ENCODE measurements around the gene INPP5A.

Gene INPP5A

GRCh38 chr10:132774181-132774901 is 236.8 kb downstream of the INPP5A start:
- TF ChIP-seq EZH2phosphoT487 (IDR thresholded peaks at IDR 0.05; ENCODE audit: borderline replicate concordance, low read length), result no peak
- TF ChIP-seq, protein P1, sequence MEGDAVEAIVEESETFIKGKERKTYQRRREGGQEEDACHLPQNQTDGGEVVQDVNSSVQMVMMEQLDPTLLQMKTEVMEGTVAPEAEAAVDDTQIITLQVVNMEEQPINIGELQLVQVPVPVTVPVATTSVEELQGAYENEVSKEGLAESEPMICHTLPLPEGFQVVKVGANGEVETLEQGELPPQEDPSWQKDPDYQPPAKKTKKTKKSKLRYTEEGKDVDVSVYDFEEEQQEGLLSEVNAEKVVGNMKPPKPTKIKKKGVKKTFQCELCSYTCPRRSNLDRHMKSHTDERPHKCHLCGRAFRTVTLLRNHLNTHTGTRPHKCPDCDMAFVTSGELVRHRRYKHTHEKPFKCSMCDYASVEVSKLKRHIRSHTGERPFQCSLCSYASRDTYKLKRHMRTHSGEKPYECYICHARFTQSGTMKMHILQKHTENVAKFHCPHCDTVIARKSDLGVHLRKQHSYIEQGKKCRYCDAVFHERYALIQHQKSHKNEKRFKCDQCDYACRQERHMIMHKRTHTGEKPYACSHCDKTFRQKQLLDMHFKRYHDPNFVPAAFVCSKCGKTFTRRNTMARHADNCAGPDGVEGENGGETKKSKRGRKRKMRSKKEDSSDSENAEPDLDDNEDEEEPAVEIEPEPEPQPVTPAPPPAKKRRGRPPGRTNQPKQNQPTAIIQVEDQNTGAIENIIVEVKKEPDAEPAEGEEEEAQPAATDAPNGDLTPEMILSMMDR (IDR thresholded peaks at IDR 0.05; ENCODE audit: low read depth, low read length, poor library complexity, severe bottlenecking), result no peak

GRCh38 chr10:132774902-132775863 is 237.6 kb downstream of the INPP5A start:
- H3K9me2 ChIP-seq (replicated peaks; ENCODE audit: control insufficient read depth, low read length), result no peaks in the 10 kb centered on the region
- peaks cover 31% of the 10 kb centered on the region for H3K9me3 ChIP-seq (ENCODE audit: control insufficient read depth, insufficient read depth, low read length)
- no peak for TF ChIP-seq EZH2phosphoT487 (IDR thresholded peaks at IDR 0.05; ENCODE audit: borderline replicate concordance, low read length)
- TF ChIP-seq, protein P1 (IDR thresholded peaks at IDR 0.05; ENCODE audit: low read depth, low read length, poor library complexity, severe bottlenecking), result no peak
- H4K20me1 ChIP-seq (ENCODE audit: control insufficient read depth, insufficient read depth, low read depth, low read length), result no peaks in the 10 kb centered on the region
- no peak overlapping the region for H3K4me2 ChIP-seq (ENCODE audit: low read length)
- no peaks in the 10 kb centered on the region for H3K36me3 ChIP-seq (ENCODE audit: control insufficient read depth, low read length)
- no peaks in the 10 kb centered on the region; the same call in 1 of the 2 replicates for H3F3A ChIP-seq (ENCODE audit: control insufficient read depth, insufficient read depth)
- no peak overlapping the region for H3K4me3 ChIP-seq (ENCODE audit: low read length)
- H3K27ac ChIP-seq (ENCODE audit: low read depth, low read length), result no peak overlapping the region
- H3K79me2 ChIP-seq (ENCODE audit: control insufficient read depth, low read length), result no peaks in the 10 kb centered on the region
- H3K27me3 ChIP-seq (ENCODE audit: control insufficient read depth, low read length), result no peaks in the 10 kb centered on the region
- no peaks in the 10 kb centered on the region for H3K4me1 ChIP-seq (ENCODE audit: control insufficient read depth, low read length)

More at GRCh38 chr10:132774181-132774901, 236.8 kb downstream of the INPP5A start:
- no peaks in the 10 kb centered on the region for H4K20me1 ChIP-seq (ENCODE audit: control insufficient read depth, insufficient read depth, low read depth, low read length)
- no peaks in the 10 kb centered on the region; the same call in 1 of the 2 replicates for H3F3A ChIP-seq (ENCODE audit: control insufficient read depth, insufficient read depth)
- H3K79me2 ChIP-seq (ENCODE audit: control insufficient read depth, low read length), result no peaks in the 10 kb centered on the region
- no peaks in the 10 kb centered on the region for H3K36me3 ChIP-seq (ENCODE audit: control insufficient read depth, low read length)
- no peak overlapping the region for H3K27ac ChIP-seq (ENCODE audit: low read depth, low read length)
- H3K9me2 ChIP-seq (replicated peaks; ENCODE audit: control insufficient read depth, low read length), result no peaks in the 10 kb centered on the region
- H3K9me3 ChIP-seq (ENCODE audit: control insufficient read depth, insufficient read depth, low read length), result peaks cover 38% of the 10 kb centered on the region
- H3K4me2 ChIP-seq (ENCODE audit: low read length), result no peak overlapping the region
- H3K4me1 ChIP-seq (ENCODE audit: control insufficient read depth, low read length), result no peaks in the 10 kb centered on the region
- H3K4me3 ChIP-seq (ENCODE audit: low read length), result no peak overlapping the region
- H3K27me3 ChIP-seq (ENCODE audit: control insufficient read depth, low read length), result no peaks in the 10 kb centered on the region

- no peaks in the 10 kb centered on the region for H3K27me3 ChIP-seq (ENCODE audit: control insufficient read depth, low read length)
- H3K27ac ChIP-seq (ENCODE audit: low read depth, low read length), result no peak overlapping the region
- H3K36me3 ChIP-seq (ENCODE audit: control insufficient read depth, low read length), result no peaks in the 10 kb centered on the region
- no peaks in the 10 kb centered on the region for H3K9me2 ChIP-seq (replicated peaks; ENCODE audit: control insufficient read depth, low read length)
- no peaks in the 10 kb centered on the region; the same call in 1 of the 2 replicates for H3F3A ChIP-seq (ENCODE audit: control insufficient read depth, insufficient read depth)
- H3K4me3 ChIP-seq (ENCODE audit: low read length), result no peak overlapping the region
- no peaks in the 10 kb centered on the region for H3K4me1 ChIP-seq (ENCODE audit: control insufficient read depth, low read length)
- H3K79me2 ChIP-seq (ENCODE audit: control insufficient read depth, low read length), result no peaks in the 10 kb centered on the region
- H3K9me3 ChIP-seq (ENCODE audit: control insufficient read depth, insufficient read depth, low read length), result peaks cover 23% of the 10 kb centered on the region
- H3K4me2 ChIP-seq (ENCODE audit: low read length), result no peak overlapping the region
- no peaks in the 10 kb centered on the region for H4K20me1 ChIP-seq (ENCODE audit: control insufficient read depth, insufficient read depth, low read depth, low read length)
- no peak for TF ChIP-seq EZH2phosphoT487 (IDR thresholded peaks at IDR 0.05; ENCODE audit: borderline replicate concordance, low read length)
- TF ChIP-seq, protein P1 (IDR thresholded peaks at IDR 0.05; ENCODE audit: low read depth, low read length, poor library complexity, severe bottlenecking), result no peak
Measured at GRCh38 chr10:132776186-132776585, 238.6 kb downstream of the INPP5A start.

All from DOHH2 (cell line).